ENCODE data around the gene XXYLT1. TPM values are rescaled to one million over a fixed set of nuclear protein-coding genes. Genes with fewer than 3 reads are reported as not detected.

The XXYLT1 gene
- total and polyA plus RNA-seq, 9 of the 15 experiments (the other 6 are each of a cell fraction or from before 2014, with no cell fraction given), result 1.9 to 18.9 (median 15.0) TPM

GRCh38 chr3:195117978-195118581 is 152.9 kb downstream of the XXYLT1 start (continued):
- TF ChIP-seq RBM15 (IDR thresholded peaks at IDR 0.05; ENCODE audit: insufficient read depth, low read length) (no peak), SAP30 (IDR thresholded peaks at IDR 0.05; ENCODE audit: borderline replicate concordance, insufficient read depth, low read depth, low read length, poor library complexity, severe bottlenecking) (no peak), NFIX (CRISPR knock-in tag; IDR thresholded peaks at IDR 0.05; ENCODE audit: low read depth) (no peak), JUND (IDR thresholded peaks at IDR 0.05; ENCODE audit: borderline replicate concordance, low read depth, low read length) (peak; percentile 56; the same call in 1 of the 2 replicates), JUND (tag; IDR thresholded peaks at IDR 0.05; ENCODE audit: borderline replicate concordance, low read depth, low read length) (peak; percentile 23; the same call in 1 of the 3 replicates), HCFC1 (IDR thresholded peaks at IDR 0.05; ENCODE audit: low read depth, low read length) (no peak), ETV6 (IDR thresholded peaks at IDR 0.05; ENCODE audit: borderline replicate concordance in 1 of 2, low read depth in 2 of 2, low read length in 1 of 2) (peak in 1 of 2 experiments; percentile 42; a peak in 1 of 4 replicates), ETV6 (CRISPR knock-in tag; IDR thresholded peaks at IDR 0.05; ENCODE audit: borderline replicate concordance) (no peak), SREBF1 (IDR thresholded peaks at IDR 0.05; ENCODE audit: borderline replicate concordance, low read depth, low read length) (no peak), TGIF2 (CRISPR knock-in tag; IDR thresholded peaks at IDR 0.05) (no peak), CBFA2T2 (conservative IDR thresholded peaks at IDR 0.05) (peak; percentile 92), MAFF (IDR thresholded peaks at IDR 0.05; ENCODE audit: low read length) (peak; percentile 8; the same call in 1 of the 2 replicates), MLLT1 (IDR thresholded peaks at IDR 0.05) (no peak), NCOA1 (IDR thresholded peaks at IDR 0.05; ENCODE audit: low read depth) (peak; percentile 69; the same call in 1 of the 2 replicates), MYNN (IDR thresholded peaks at IDR 0.05) (peak; percentile 84), MYNN (CRISPR knock-in tag; IDR thresholded peaks at IDR 0.05) (no peak), HDAC2 (IDR thresholded peaks at IDR 0.05) (peak; percentile 89), FOXA3 (CRISPR knock-in tag; conservative IDR thresholded peaks at IDR 0.05 in 1 of 2, IDR thresholded peaks at IDR 0.05 in 1 of 2) (no peak), TCF7 (IDR thresholded peaks at IDR 0.05; ENCODE audit: borderline replicate concordance) (no peak), SMAD4 (CRISPR knock-in tag; conservative IDR thresholded peaks at IDR 0.05) (peak; percentile 68; the same call in 1 of the 2 replicates), ZNF512 (tag; IDR thresholded peaks at IDR 0.05) (no peak), CREM (IDR thresholded peaks at IDR 0.05; ENCODE audit: low read depth) (peak; percentile 55; the same call in 1 of the 2 replicates), ATF1 (CRISPR knock-in tag; IDR thresholded peaks at IDR 0.05) (no peak), ATF1 (tag; IDR thresholded peaks at IDR 0.05) (peak; percentile 50), ZNF280A (IDR thresholded peaks at IDR 0.05; ENCODE audit: low read depth, partially characterized antibody) (no peak), BHLHE40 (IDR thresholded peaks at IDR 0.05; ENCODE audit: low read length) (peak; percentile 47; the same call in 1 of the 2 replicates)

Data from K562 (cell line).